WERI-Rb-1 (cell line): Measurements from ENCODE around the gene NTN4.
"Not testable (repeated sequence)": the region's sequence is repeated elsewhere in the genome, so short reads cannot be mapped to it uniquely, and the experiment has no call there.

ENCODE experiments used
- DNase-seq: peaks from one replicate; pipeline ENCODE4 v3.0.0-alpha.2; 2020
- H3K27ac ChIP-seq: fragments of 250-450 bp; sonication (Bioruptor Pico); 2 replicates; pipeline ENCODE4 v1.5.1; 2020; ENCODE audit warnings: mild to moderate bottlenecking, moderate library complexity
- H3K27me3 ChIP-seq: fragments of 250-450 bp; sonication (Bioruptor Pico); 2 replicates; pipeline ENCODE4 v1.5.1; 2021; ENCODE audit warnings: mild to moderate bottlenecking, low read depth, moderate library complexity; ENCODE audit not compliant: insufficient read depth, severe bottlenecking
- H3K36me3 ChIP-seq: fragments of 250-450 bp; sonication (Bioruptor Pico); 2 replicates; pipeline ENCODE4 v1.5.1; 2020; ENCODE audit warnings: mild to moderate bottlenecking, moderate library complexity
- H3K4me3 ChIP-seq: 2 replicates; pipeline ENCODE4 v1.5.1; 2011; ENCODE audit warnings: low read depth, mild to moderate bottlenecking, control low read depth, low read length
- H3K9me3 ChIP-seq: fragments of 250-450 bp; sonication (Bioruptor Pico); 2 replicates; pipeline ENCODE4 v1.5.1; 2021; ENCODE audit warnings: mild to moderate bottlenecking, moderate library complexity; ENCODE audit not compliant: severe bottlenecking
- TF ChIP-seq, protein P1 (sequence below): IDR thresholded peaks from 2 replicates; pipeline ENCODE4 v1.5.1; 2011; ENCODE audit warnings: low read depth, mild to moderate bottlenecking, control low read depth, inconsistent platforms, low read length

NTN4 gene

DNA sequence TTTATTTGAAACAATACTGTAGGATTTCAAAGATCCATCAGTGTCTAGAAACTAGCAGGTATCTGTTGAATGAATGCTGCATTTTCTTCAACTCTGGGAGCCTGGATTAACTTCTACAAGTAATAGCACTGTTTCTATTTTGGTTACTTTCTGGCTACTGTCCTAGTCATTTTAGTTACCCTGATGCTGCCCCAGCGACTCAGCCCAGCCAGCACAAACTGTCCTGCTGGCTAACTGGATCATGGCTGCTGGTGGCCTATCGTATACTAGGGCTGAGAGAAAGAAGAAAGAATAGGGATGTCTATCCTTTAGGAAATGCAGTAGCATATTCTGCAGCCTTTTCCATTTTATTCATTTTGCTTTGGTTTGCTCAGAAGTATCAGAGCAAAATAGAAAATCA lies 53.9 kb downstream of the NTN4 start:
- Histone ChIP-seq H3K27ac (no peak overlapping the region), H3K27me3 (no peaks in the 10 kb centered on the region), H3K9me3 (no peaks in the 10 kb centered on the region), H3K4me3 (no peak overlapping the region), H3K36me3 (no peaks in the 10 kb centered on the region)
- TF ChIP-seq, protein P1, sequence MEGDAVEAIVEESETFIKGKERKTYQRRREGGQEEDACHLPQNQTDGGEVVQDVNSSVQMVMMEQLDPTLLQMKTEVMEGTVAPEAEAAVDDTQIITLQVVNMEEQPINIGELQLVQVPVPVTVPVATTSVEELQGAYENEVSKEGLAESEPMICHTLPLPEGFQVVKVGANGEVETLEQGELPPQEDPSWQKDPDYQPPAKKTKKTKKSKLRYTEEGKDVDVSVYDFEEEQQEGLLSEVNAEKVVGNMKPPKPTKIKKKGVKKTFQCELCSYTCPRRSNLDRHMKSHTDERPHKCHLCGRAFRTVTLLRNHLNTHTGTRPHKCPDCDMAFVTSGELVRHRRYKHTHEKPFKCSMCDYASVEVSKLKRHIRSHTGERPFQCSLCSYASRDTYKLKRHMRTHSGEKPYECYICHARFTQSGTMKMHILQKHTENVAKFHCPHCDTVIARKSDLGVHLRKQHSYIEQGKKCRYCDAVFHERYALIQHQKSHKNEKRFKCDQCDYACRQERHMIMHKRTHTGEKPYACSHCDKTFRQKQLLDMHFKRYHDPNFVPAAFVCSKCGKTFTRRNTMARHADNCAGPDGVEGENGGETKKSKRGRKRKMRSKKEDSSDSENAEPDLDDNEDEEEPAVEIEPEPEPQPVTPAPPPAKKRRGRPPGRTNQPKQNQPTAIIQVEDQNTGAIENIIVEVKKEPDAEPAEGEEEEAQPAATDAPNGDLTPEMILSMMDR, result no peak
- DNase-seq, result no peak

DNA sequence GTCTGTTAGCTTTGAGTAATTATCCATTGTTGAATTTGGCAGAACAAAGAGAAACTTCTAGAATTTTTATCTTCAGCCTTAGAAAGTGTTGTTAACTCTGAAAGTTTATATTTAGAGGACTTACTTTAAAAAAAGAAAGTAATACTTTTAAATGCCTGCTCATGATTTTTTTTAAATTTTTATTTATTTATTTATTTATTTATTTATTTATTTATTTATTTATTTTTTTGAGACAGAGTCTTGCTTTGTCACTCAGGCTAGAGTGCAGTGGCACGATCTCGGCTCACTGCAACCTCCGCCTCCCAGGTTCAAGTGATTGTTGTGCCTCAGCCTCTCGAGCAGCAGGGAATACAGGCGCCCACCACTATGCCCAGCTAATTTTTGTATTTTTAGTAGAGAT lies 54.8 kb downstream of the NTN4 start:
- not testable (repeated sequence) for H3K9me3 ChIP-seq, DNase-seq, H3K27ac ChIP-seq, H3K36me3 ChIP-seq, H3K27me3 ChIP-seq, H3K4me3 ChIP-seq

DNA sequence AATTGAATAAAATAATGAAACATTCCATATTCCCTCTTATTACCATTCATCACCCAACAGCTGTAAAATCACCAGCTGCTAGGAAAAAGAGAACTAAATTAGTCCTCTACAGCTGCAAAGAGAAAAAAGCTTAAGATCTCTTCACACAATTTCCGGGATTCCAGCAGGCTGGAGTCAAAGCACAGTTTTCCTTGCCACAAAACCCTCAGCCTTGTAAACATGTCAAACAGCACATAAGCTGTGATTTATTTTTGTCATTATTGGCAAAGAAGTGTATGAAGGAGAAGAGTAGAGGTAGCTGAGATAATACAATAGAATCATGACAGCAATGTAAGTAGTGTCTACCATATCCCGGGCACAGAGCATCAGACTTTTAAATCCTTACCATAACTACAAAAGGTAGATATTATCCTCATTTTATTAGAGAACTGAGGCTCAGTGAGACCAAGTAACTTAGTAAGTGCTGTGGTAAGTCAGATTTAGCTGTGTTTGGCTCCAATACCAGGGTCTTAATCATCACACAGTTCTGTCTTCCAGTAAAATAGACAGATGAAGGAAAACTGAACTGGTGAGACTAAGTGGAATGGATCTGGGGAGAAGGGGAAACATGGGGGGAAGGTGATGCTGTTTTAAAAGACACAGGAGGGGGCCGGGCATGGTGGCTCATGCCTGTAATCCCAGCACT lies 57.3 kb downstream of the NTN4 start:
- H3K27me3 ChIP-seq, result no peaks in the 10 kb centered on the region
- TF ChIP-seq, protein P1, result no peak
- no peaks in the 10 kb centered on the region for H3K9me3 ChIP-seq
- H3K36me3 ChIP-seq, result no peaks in the 10 kb centered on the region
- no peak for DNase-seq
- H3K4me3 ChIP-seq, result no peak overlapping the region
- no peak overlapping the region for H3K27ac ChIP-seq

DNA sequence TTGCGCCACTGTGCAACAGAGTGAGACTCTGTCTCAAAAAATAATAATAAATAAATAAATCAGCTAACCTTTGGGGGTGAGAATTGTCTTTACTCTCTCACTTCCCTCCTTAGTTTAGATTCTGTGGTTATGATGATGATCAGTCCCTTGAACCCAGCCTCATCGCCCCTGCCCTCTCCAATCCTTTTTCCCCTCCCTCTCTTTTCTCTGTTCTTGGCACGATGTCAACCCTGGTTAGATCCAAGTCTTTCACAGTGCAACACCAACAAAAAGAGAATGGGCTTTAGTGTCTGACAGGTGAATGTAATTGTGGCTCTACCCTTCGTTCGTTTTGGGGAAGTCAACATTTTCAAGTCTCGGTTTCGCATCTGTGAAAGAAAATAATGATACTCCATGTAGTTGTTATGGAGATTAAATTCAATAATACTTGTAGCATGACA lies 59.0 kb downstream of the NTN4 start:
- Histone ChIP-seq H3K36me3 (no peaks in the 10 kb centered on the region), H3K9me3 (peaks cover 7% of the 10 kb centered on the region), H3K27ac (no peak overlapping the region), H3K27me3 (no peaks in the 10 kb centered on the region), H3K4me3 (no peak overlapping the region)
- TF ChIP-seq, protein P1, result no peak
- no peak for DNase-seq

DNA sequence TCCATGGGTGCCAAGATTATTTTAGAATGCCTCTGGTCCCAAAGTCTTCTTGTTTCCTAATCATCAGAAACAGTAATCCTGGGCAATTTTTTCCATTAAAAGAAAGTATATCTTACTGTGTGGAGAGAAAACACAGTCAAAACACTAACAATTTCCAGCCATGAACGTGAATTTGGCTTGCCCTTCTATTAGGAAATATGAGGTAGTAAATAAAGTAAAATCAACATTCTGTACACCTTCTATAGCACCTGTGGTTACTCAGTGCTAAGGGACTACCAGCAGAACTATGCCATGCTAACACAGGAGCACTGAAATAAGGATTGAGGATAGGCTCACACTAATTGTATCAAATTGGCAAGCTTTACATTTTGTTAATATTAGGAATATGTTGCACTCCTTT lies 60.1 kb downstream of the NTN4 start:
- no peak overlapping the region for H3K4me3 ChIP-seq
- TF ChIP-seq, protein P1, result no peak
- H3K36me3 ChIP-seq, result no peaks in the 10 kb centered on the region
- no peaks in the 10 kb centered on the region for H3K27me3 ChIP-seq
- no peak for DNase-seq
- no peak overlapping the region for H3K27ac ChIP-seq
- H3K9me3 ChIP-seq, result peaks cover 8% of the 10 kb centered on the region

DNA sequence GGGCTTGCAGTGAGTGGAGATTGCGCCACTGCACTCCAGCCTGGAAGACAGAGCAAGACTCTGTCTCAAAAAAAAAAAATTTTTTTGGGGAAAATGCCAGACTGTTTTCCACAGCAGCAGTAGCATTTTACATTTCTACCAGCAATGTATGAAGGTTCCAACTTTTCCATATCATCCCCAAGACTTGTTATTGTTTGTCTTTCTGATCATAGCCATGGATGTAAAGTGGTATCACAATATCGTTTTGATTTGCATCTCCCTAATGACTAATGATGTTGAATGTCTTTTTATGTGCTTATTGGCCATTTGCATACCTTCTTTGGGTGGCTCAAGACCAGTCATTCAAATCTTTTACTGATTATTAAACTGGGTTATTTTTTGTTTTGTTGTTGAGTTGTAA lies 63.7 kb downstream of the NTN4 start:
- Histone ChIP-seq H3K27me3 (no peaks in the 10 kb centered on the region), H3K36me3 (no peaks in the 10 kb centered on the region), H3K9me3 (peaks cover 8% of the 10 kb centered on the region), H3K27ac (no peak overlapping the region), H3K4me3 (no peak overlapping the region)
- no peak for DNase-seq
- TF ChIP-seq, protein P1, result no peak
